Germinal center (tissue), 1 donor: ENCODE results near the gene SCP2.

Experiments
- DNase-seq: peaks from one replicate; pipeline ENCODE4 v3.0.0; 2012; ENCODE audit warnings: mixed read lengths, low spot score

SCP2 gene

GRCh38 chr1:53067886-53068285, 140.8 kb downstream of the SCP2 start:
- no peak for DNase-seq

GRCh38 chr1:53068314-53069099, 141.4 kb downstream of the SCP2 start:
- no peak for DNase-seq

- no peak for DNase-seq
These were observed 142.2 kb downstream of the SCP2 start for GRCh38 chr1:53069265-53069662.

GRCh38 chr1:53069663-53070327, 142.7 kb downstream of the SCP2 start:
- DNase-seq, result no peak

- DNase-seq, result no peak
These were observed 143.5 kb downstream of the SCP2 start for GRCh38 chr1:53070621-53071020.

- no peak for DNase-seq
These were observed 144.2 kb downstream of the SCP2 start for GRCh38 chr1:53071167-53071865.

GRCh38 chr1:53071915-53072314, 144.8 kb downstream of the SCP2 start:
- no peak for DNase-seq

GRCh38 chr1:53073287-53073686, 146.2 kb downstream of the SCP2 start:
- no peak for DNase-seq

GRCh38 chr1:53073868-53074311, 146.8 kb downstream of the SCP2 start:
- DNase-seq, result no peak

- DNase-seq, result no peak
These were observed 147.5 kb downstream of the SCP2 start for GRCh38 chr1:53074313-53075154.

GRCh38 chr1:53075206-53075605, 148.1 kb downstream of the SCP2 start:
- DNase-seq, result no peak

GRCh38 chr1:53075761-53076163, 148.7 kb downstream of the SCP2 start:
- no peak for DNase-seq

GRCh38 chr1:53076165-53076564, 149.1 kb downstream of the SCP2 start:
- DNase-seq, result no peak

- no peak for DNase-seq
These were observed 149.9 kb downstream of the SCP2 start for GRCh38 chr1:53076721-53077598.

GRCh38 chr1:53077599-53077965, 150.5 kb downstream of the SCP2 start:
- DNase-seq, result no peak

GRCh38 chr1:53078333-53079101, 151.4 kb downstream of the SCP2 start:
- DNase-seq, result no peak

- DNase-seq, result no peak
These were observed 152.2 kb downstream of the SCP2 start for GRCh38 chr1:53079251-53079650.

GRCh38 chr1:53080041-53080440, 153.0 kb downstream of the SCP2 start:
- DNase-seq, result no peak

- DNase-seq, result no peak
These were observed 153.7 kb downstream of the SCP2 start for GRCh38 chr1:53080769-53081168.

GRCh38 chr1:53081384-53082066, 154.4 kb downstream of the SCP2 start:
- DNase-seq, result no peak
